Effector memory CD8-positive, alpha-beta T cell (primary cell): ENCODE data around the gene SLC30A4.

Source experiments
- ATAC-seq: fragments of 150-1000 bp; cut with Tn5 transposase; replicated peaks from 2 replicates; pipeline ENCODE4 v1.10.0; 2021; ENCODE audit warnings: mild to moderate bottlenecking, moderate library complexity
- DNase-seq, 3 experiments: peaks; one replicate each; pipeline ENCODE4 v3.0.0; 2021
- H3K27ac Mint-ChIP-seq, 2 donors: one replicate each; pipeline ENCODE4 v1.8.0; 2022; ENCODE audit warnings: mild to moderate bottlenecking in 2 of 2, mixed read lengths in 2 of 2, moderate library complexity in 2 of 2
- H3K27me3 Mint-ChIP-seq, 2 donors: one replicate each; pipeline ENCODE4 v1.8.0; 2022; ENCODE audit warnings: mixed read lengths in 2 of 2
- H3K36me3 Mint-ChIP-seq: one replicate; pipeline ENCODE4 v1.8.0; 2022; ENCODE audit warnings: mild to moderate bottlenecking, moderate library complexity, mixed read lengths; ENCODE audit not compliant: insufficient read depth
- H3K4me1 Mint-ChIP-seq, 2 donors: one replicate each; pipeline ENCODE4 v1.8.0; 2022; ENCODE audit warnings: low read depth in 2 of 2, mixed read lengths in 2 of 2
- H3K4me3 Mint-ChIP-seq, 2 donors: one replicate each; pipeline ENCODE4 v1.8.0; 2022; ENCODE audit warnings: mild to moderate bottlenecking in 2 of 2, mixed read lengths in 2 of 2, moderate library complexity in 2 of 2
- H3K9me3 Mint-ChIP-seq, 2 donors: one replicate each; pipeline ENCODE4 v1.8.0; 2022; ENCODE audit warnings: mixed read lengths in 2 of 2

The SLC30A4 gene

GRCh38 chr15:45489690-45490238 is 32.8 kb downstream of the SLC30A4 start:
- no peak overlapping the region for H3K27ac Mint-ChIP-seq
- no peak for ATAC-seq

GRCh38 chr15:45486317-45486716 is 36.2 kb downstream of the SLC30A4 start:
- no peak overlapping the region for H3K4me3 Mint-ChIP-seq
- no peaks in the 10 kb centered on the region for H3K27me3 Mint-ChIP-seq
- H3K4me1 Mint-ChIP-seq: no peaks in the 10 kb centered on the region
- no peak overlapping the region for H3K27ac Mint-ChIP-seq
- peaks cover 8% of the 10 kb centered on the region for H3K36me3 Mint-ChIP-seq
- H3K9me3 Mint-ChIP-seq: no peaks in the 10 kb centered on the region
- no peak for DNase-seq
- ATAC-seq: no peak

More at GRCh38 chr15:45489690-45490238, 32.8 kb downstream of the SLC30A4 start:
- H3K4me3 Mint-ChIP-seq: no peak overlapping the region
- peaks cover 3% of the 10 kb centered on the region for H3K36me3 Mint-ChIP-seq
- H3K27me3 Mint-ChIP-seq: no peaks in the 10 kb centered on the region
- H3K4me1 Mint-ChIP-seq: no peaks in the 10 kb centered on the region
- no peak for DNase-seq
- H3K9me3 Mint-ChIP-seq: no peaks in the 10 kb centered on the region

- ATAC-seq (no peak), DNase-seq (no peak)
- Mint-ChIP-seq H3K36me3 (peaks cover 5% of the 10 kb centered on the region), H3K4me1 (no peaks in the 10 kb centered on the region), H3K27ac (no peak overlapping the region), H3K27me3 (no peaks in the 10 kb centered on the region), H3K9me3 (no peaks in the 10 kb centered on the region), H3K4me3 (no peak overlapping the region)
Observed at GRCh38 chr15:45481135-45481534, 41.4 kb downstream of the SLC30A4 start.

- H3K27ac Mint-ChIP-seq: no peak overlapping the region
- peaks cover 7 to 19% of the 10 kb centered on the region in 2 donors for H3K27me3 Mint-ChIP-seq
- H3K36me3 Mint-ChIP-seq: no peaks in the 10 kb centered on the region
- no peaks in the 10 kb centered on the region for H3K4me1 Mint-ChIP-seq
- no peak overlapping the region for H3K4me3 Mint-ChIP-seq
- ATAC-seq: no peak
- DNase-seq: no peak
- H3K9me3 Mint-ChIP-seq: no peaks in the 10 kb centered on the region
Observed at GRCh38 chr15:45476410-45476809, 46.1 kb downstream of the SLC30A4 start.

GRCh38 chr15:45474799-45475198 is 47.8 kb downstream of the SLC30A4 start:
- no peak for DNase-seq
- Mint-ChIP-seq H3K27ac (no peak overlapping the region), H3K27me3 (peaks cover 21 to 35% of the 10 kb centered on the region in 2 donors), H3K4me1 (no peaks in the 10 kb centered on the region), H3K36me3 (no peaks in the 10 kb centered on the region), H3K4me3 (no peak overlapping the region), H3K9me3 (no peaks in the 10 kb centered on the region)
- no peak for ATAC-seq

- H3K27ac Mint-ChIP-seq: no peak overlapping the region
- no peak overlapping the region for H3K4me3 Mint-ChIP-seq
- ATAC-seq: no peak
- no peaks in the 10 kb centered on the region for H3K4me1 Mint-ChIP-seq
- no peaks in the 10 kb centered on the region for H3K36me3 Mint-ChIP-seq
- no peaks in the 10 kb centered on the region for H3K9me3 Mint-ChIP-seq
- DNase-seq: no peak
- peaks cover 29 to 52% of the 10 kb centered on the region in 2 donors for H3K27me3 Mint-ChIP-seq
Observed at GRCh38 chr15:45473068-45473467, 49.5 kb downstream of the SLC30A4 start.

GRCh38 chr15:45471151-45471550 is 51.4 kb downstream of the SLC30A4 start:
- Mint-ChIP-seq H3K27ac (no peak overlapping the region), H3K4me1 (no peaks in the 10 kb centered on the region), H3K4me3 (no peak overlapping the region), H3K36me3 (no peaks in the 10 kb centered on the region), H3K27me3 (peaks cover 32 to 59% of the 10 kb centered on the region in 2 donors), H3K9me3 (no peaks in the 10 kb centered on the region)
- ATAC-seq (no peak), DNase-seq (no peak)

- DNase-seq: no peak
- no peak overlapping the region for H3K27ac Mint-ChIP-seq
- no peak for ATAC-seq
- no peaks in the 10 kb centered on the region for H3K9me3 Mint-ChIP-seq
- H3K4me1 Mint-ChIP-seq: no peaks in the 10 kb centered on the region
- peaks cover under 1% of the 10 kb centered on the region for H3K36me3 Mint-ChIP-seq
- H3K27me3 Mint-ChIP-seq: peaks cover 32 to 59% of the 10 kb centered on the region in 2 donors
- no peak overlapping the region for H3K4me3 Mint-ChIP-seq
Observed at GRCh38 chr15:45469441-45469840, 53.1 kb downstream of the SLC30A4 start.

- no peaks in the 10 kb centered on the region for H3K4me1 Mint-ChIP-seq
- H3K27me3 Mint-ChIP-seq: peaks cover 32 to 59% of the 10 kb centered on the region in 2 donors
- no peak overlapping the region for H3K27ac Mint-ChIP-seq
- ATAC-seq (no peak), DNase-seq (no peak)
- no peaks in the 10 kb centered on the region for H3K9me3 Mint-ChIP-seq
- no peak overlapping the region for H3K4me3 Mint-ChIP-seq
- H3K36me3 Mint-ChIP-seq: peaks cover 5% of the 10 kb centered on the region
Observed at GRCh38 chr15:45469027-45469426, 53.5 kb downstream of the SLC30A4 start.

GRCh38 chr15:45468294-45468693 is 54.3 kb downstream of the SLC30A4 start:
- peaks cover 32 to 59% of the 10 kb centered on the region in 2 donors for H3K27me3 Mint-ChIP-seq
- no peak overlapping the region for H3K4me3 Mint-ChIP-seq
- no peak overlapping the region for H3K27ac Mint-ChIP-seq
- peaks cover 9% of the 10 kb centered on the region for H3K36me3 Mint-ChIP-seq
- no peaks in the 10 kb centered on the region for H3K4me1 Mint-ChIP-seq
- no peaks in the 10 kb centered on the region for H3K9me3 Mint-ChIP-seq
- ATAC-seq (no peak), DNase-seq (no peak)

GRCh38 chr15:45458746-45459403 is 63.7 kb downstream of the SLC30A4 start:
- H3K9me3 Mint-ChIP-seq: no peaks in the 10 kb centered on the region
- peaks cover 36 to 38% of the 10 kb centered on the region in 2 donors for H3K4me1 Mint-ChIP-seq
- DNase-seq: peak; percentile 82 to 86 (median 84)
- no peaks in the 10 kb centered on the region for H3K27me3 Mint-ChIP-seq
- H3K27ac Mint-ChIP-seq: no peak overlapping the region
- no peak for ATAC-seq
- peak overlapping the region; percentile 82 to 87 for H3K4me3 Mint-ChIP-seq
- H3K36me3 Mint-ChIP-seq: peaks cover 49% of the 10 kb centered on the region

- peak overlapping the region; percentile 86 to 91 for H3K27ac Mint-ChIP-seq
- DNase-seq (peak; percentile 83 to 89 (median 88)), ATAC-seq (peak; percentile 42)
- H3K27me3 Mint-ChIP-seq: no peaks in the 10 kb centered on the region
- peak overlapping the region; percentile 82 to 87 for H3K4me3 Mint-ChIP-seq
- no peaks in the 10 kb centered on the region for H3K9me3 Mint-ChIP-seq
- peaks cover 46% of the 10 kb centered on the region for H3K36me3 Mint-ChIP-seq
- peaks cover 38% of the 10 kb centered on the region in 2 donors for H3K4me1 Mint-ChIP-seq
Observed at GRCh38 chr15:45457641-45458539, 64.7 kb downstream of the SLC30A4 start.

GRCh38 chr15:45457220-45457619 is 65.3 kb downstream of the SLC30A4 start:
- no peaks in the 10 kb centered on the region for H3K27me3 Mint-ChIP-seq
- no peaks in the 10 kb centered on the region for H3K9me3 Mint-ChIP-seq
- H3K4me3 Mint-ChIP-seq: peak overlapping the region; percentile 82 to 87
- peak overlapping the region; percentile 86 to 91 for H3K27ac Mint-ChIP-seq
- H3K4me1 Mint-ChIP-seq: peaks cover 38% of the 10 kb centered on the region in 2 donors
- peak in 1 of 3 experiments; percentile 15 for DNase-seq
- peaks cover 46% of the 10 kb centered on the region for H3K36me3 Mint-ChIP-seq
- ATAC-seq: peak; percentile 2
